Sigmoid colon (tissue), 4 donors: Measurements from ENCODE around the gene GIMAP4.
"Not testable (repeated sequence)": the region's sequence is repeated elsewhere in the genome, so short reads cannot be mapped to it uniquely, and the experiment has no call there.

Experiments
- EP300 ChIP-seq, 4 donors: sonication (generic); formaldehyde crosslinking; IDR thresholded peaks; one replicate each; pipeline ENCODE4 v1.6.1; 2017; ENCODE audit warnings: antibody characterized with exemption in 4 of 4
- POLR2A ChIP-seq, 2 donors: fragments of 450-650 bp; IDR thresholded peaks; one replicate each; pipeline ENCODE4 v1.6.1; 2016; ENCODE audit warnings: antibody characterized with exemption in 2 of 2, mild to moderate bottlenecking in 2 of 2, moderate library complexity in 2 of 2
- POLR2AphosphoS5 ChIP-seq, 4 donors: sonication (generic); formaldehyde crosslinking; IDR thresholded peaks; one replicate each; pipeline ENCODE4 v1.6.1; 2017; ENCODE audit warnings: antibody characterized with exemption in 4 of 4
- TF ChIP-seq, protein P1 (sequence below), 4 experiments: fragments of 450-650 bp in 3 of 4; fragments of 200-600 bp in 1 of 4; IDR thresholded peaks; one replicate each; pipeline ENCODE4 v1.5.1; 2016 to 2019; ENCODE audit warnings: antibody characterized with exemption in 4 of 4, mild to moderate bottlenecking in 3 of 4, moderate library complexity in 2 of 4

DNA sequence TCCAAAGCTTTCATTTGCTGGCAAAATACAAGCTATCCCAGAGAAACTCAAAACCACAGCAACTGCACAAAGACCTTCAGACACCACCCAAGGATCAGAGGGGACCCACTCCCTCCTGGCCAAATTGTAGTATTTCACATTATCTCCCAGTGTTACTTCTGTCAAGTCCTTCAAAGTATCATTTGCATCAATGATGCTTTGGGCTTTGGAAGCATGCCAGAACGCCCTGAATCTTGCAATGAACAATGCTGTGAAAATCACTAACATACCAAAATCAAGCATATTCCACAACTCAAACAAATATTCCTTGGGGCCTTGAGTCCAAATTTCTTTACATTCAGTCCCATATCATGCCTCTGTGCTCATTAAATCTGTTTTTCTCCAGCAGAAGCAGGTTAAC, 47.2 kb downstream of the GIMAP4 start:
- TF ChIP-seq, protein P1, sequence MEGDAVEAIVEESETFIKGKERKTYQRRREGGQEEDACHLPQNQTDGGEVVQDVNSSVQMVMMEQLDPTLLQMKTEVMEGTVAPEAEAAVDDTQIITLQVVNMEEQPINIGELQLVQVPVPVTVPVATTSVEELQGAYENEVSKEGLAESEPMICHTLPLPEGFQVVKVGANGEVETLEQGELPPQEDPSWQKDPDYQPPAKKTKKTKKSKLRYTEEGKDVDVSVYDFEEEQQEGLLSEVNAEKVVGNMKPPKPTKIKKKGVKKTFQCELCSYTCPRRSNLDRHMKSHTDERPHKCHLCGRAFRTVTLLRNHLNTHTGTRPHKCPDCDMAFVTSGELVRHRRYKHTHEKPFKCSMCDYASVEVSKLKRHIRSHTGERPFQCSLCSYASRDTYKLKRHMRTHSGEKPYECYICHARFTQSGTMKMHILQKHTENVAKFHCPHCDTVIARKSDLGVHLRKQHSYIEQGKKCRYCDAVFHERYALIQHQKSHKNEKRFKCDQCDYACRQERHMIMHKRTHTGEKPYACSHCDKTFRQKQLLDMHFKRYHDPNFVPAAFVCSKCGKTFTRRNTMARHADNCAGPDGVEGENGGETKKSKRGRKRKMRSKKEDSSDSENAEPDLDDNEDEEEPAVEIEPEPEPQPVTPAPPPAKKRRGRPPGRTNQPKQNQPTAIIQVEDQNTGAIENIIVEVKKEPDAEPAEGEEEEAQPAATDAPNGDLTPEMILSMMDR (IDR thresholded peaks at IDR 0.05) = not testable (repeated sequence)
- TF ChIP-seq POLR2AphosphoS5, POLR2A, EP300 (IDR thresholded peaks at IDR 0.05): not testable (repeated sequence)
